CD1c-positive myeloid dendritic cell (primary cell): Measurements from ENCODE around the gene PSMD4.
"Not testable (repeated sequence)": the region's sequence is repeated elsewhere in the genome, so short reads cannot be mapped to it uniquely, and the experiment has no call there.

ENCODE experiments used
- DNase-seq: peaks from one replicate; pipeline ENCODE4 v3.0.0-alpha.2; 2016; ENCODE audit errors: extremely low spot score

Gene PSMD4

GRCh38 chr1:151273924-151274466 is 19.5 kb downstream of the PSMD4 start:
- no peak for DNase-seq

GRCh38 chr1:151275341-151275740 is 20.8 kb downstream of the PSMD4 start:
- not testable (repeated sequence) for DNase-seq

DNA sequence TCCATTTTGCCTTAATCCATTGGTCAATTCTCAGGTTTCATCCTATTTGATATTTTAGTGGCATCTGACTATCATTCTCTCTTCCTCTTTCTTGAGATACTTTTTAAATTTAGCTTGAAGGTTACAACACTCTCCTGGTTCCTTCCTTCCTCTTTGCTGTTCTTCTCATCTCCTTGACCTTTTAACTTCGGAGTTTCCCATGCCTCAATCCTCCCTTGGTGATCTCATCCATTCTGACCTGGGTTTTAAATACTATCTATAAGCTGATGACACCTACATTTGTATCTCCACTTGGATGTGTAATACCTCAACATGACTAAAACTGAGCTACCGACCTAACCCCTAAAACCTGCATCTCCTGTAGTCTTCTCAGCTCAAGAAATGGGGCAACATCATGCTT is 22.7 kb downstream of the PSMD4 start:
- DNase-seq: peak; percentile 86

GRCh38 chr1:151281225-151281968 is 26.9 kb downstream of the PSMD4 start:
- peak; percentile 99 for DNase-seq

DNA sequence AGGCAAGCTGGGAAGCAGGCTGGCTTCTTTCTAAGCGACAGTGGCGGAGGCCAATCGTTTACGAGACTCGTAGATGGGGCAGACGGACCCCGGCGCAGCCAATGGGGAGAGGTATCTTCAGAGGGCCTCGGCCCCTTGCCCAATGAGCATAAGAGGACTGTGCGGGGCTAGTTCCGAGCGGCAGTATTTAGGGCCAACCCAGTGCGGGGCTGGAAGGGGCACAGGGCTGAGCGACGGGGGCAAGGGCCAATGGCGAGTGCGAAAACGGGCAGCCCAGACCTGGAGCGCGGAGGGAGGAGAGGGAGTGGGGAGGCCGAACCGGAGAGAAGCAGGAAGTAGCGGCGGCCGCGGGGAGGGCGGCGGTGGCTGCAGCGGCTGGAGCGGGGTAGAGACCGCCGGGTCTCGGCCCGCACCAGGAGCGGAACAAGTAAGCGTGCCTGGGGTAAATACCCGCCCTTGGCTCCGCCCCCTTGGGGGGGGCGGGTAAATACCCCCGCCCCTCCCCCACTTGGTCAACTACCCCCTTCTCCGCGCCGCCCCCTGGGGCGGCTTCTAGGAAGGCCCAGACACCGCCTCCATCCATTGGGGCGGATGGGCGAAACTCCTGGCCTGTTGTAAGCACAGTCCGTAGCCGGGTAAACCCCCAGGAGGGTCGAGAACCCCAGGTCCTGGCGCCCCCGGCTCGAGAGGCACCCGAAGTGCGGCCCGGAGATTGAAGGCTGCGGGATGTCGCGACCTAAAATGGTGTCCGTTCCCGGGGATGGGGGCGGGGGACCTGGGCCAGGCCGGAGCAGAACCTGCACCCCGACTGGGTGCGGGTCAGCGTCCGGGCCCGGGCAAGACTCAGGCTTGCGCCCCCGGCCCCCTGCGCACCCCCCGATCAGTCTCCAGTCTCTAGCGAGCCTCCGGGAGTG is 27.7 kb downstream of the PSMD4 start, which contains the start of gene ZNF687:
ZNF687 (plus strand) TSS at position 331 of the 914 bp plus-strand sequence. CDS start 3,993 bp downstream, outside the sequence.
- peak; percentile 99 for DNase-seq

GRCh38 chr1:151282883-151283725 is 28.6 kb downstream of the PSMD4 start:
- peak; percentile 74 for DNase-seq

DNA sequence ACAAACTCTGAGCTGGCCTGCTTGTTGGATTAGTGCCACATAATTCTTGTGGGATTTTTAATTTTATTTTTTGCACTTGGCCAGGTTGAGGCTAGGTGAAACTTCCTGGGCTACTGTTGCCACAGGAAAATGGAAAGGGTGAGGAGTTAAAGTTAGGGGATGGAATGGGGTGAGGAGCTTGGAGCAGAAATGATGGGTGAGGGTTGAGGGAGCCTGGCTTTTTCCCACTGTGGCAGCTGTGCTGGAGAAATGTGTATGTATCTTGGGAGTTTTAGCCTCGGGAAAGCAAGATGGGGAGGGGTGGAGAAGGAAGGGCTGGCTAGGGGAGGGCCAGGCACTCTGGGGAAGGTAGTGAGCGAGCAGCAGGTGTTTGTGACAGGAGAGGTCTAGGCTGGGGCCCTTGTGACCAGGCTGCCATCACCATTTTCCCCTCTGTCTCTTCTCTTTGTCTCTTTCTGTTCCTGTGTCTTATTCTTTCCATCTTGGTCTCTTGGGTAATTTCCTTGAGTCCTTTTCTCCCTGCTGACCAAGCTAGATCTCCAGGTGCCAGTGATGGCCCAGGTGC is 29.6 kb downstream of the PSMD4 start:
- no peak for DNase-seq

GRCh38 chr1:151286619-151287340 is 32.2 kb downstream of the PSMD4 start:
- no peak for DNase-seq

- DNase-seq: no peak
These were observed 32.8 kb downstream of the PSMD4 start for GRCh38 chr1:151287341-151287699.

- DNase-seq: no peak
These were observed 33.4 kb downstream of the PSMD4 start for GRCh38 chr1:151287767-151288500.

- DNase-seq: no peak
These were observed 34.0 kb downstream of the PSMD4 start for GRCh38 chr1:151288502-151288901.

DNA sequence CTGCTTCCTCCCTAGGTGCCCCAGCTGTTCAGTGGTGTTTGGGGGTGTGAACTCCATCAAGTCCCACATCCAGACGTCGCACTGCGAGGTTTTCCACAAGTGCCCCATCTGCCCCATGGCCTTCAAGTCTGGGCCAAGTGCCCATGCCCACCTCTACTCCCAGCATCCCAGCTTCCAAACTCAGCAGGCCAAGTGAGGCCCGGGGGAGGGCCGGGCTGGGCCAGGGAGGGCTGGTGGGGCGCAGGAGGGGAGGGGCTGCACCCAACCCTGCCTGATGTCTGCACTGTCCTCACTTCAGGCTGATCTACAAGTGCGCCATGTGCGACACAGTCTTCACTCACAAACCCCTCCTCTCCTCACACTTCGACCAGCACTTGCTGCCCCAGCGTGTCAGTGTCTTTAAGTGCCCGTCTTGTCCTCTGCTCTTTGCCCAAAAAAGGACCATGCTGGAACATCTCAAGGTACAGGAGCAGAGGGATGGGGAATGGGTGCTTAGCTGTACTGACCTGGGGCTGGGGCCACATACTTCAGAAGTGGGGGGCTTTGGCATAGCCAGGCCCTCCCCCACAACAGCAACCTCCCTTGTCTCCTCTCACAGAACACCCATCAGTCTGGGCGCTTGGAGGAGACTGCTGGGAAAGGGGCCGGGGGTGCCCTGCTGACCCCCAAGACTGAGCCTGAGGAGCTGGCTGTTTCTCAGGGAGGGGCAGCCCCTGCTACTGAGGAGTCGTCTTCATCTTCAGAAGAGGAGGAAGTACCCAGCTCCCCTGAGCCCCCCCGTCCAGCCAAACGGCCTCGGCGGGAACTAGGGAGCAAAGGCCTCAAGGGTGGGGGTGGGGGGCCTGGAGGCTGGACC is 34.8 kb downstream of the PSMD4 start:
- DNase-seq: no peak

DNA sequence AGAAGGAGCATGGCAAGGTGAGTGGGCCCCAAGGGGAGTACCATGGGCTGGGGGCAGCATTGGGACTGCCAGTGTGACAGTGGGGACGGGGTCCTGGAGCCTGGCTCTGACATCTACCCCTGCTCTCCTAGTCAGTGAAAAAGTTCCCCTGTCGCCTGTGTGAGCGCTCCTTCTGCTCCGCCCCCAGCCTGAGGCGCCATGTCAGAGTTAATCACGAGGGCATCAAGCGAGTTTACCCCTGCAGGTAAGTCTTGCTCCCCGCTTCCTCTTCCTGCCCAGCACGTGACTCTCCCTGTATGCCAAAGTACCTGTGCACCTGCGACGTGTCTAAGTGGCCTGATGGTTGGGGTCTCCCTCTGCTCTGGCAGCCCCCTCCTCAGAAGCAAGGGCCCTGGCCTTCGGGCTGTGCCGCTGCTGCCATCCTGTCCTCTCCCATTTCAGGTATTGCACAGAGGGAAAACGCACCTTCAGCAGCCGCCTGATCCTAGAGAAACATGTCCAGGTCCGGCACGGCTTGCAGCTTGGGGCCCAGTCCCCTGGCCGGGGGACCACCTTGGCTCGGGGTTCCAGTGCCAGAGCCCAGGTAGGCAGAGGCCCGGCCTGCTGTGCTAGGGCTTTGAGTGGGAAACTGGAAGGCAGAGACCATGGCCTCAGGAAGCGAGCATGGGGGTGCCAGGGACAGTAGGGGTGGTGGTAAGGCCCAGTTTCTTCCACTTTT is 35.6 kb downstream of the PSMD4 start:
- DNase-seq: no peak

DNA sequence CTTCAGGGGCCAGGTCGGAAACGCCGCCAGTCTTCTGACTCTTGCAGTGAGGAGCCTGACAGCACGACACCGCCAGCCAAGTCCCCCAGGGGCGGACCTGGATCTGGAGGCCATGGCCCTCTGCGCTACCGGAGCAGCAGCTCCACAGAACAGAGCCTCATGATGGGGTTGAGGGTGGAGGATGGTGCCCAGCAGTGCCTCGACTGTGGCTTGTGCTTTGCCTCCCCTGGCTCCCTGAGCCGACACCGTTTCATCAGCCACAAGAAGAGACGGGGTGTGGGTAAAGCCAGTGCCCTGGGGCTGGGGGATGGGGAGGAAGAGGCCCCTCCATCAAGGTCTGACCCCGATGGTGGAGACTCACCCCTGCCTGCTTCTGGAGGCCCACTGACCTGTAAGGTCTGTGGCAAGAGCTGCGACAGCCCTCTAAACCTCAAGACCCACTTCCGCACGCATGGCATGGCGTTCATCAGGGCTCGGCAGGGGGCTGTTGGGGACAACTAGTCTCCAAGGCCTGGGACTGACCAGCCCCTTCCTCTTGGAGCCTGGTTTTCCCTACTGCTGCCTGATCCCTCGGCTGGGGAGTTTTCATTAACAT is 36.3 kb downstream of the PSMD4 start:
- no peak for DNase-seq

GRCh38 chr1:151292207-151293030 is 37.9 kb downstream of the PSMD4 start:
- no peak for DNase-seq

DNA sequence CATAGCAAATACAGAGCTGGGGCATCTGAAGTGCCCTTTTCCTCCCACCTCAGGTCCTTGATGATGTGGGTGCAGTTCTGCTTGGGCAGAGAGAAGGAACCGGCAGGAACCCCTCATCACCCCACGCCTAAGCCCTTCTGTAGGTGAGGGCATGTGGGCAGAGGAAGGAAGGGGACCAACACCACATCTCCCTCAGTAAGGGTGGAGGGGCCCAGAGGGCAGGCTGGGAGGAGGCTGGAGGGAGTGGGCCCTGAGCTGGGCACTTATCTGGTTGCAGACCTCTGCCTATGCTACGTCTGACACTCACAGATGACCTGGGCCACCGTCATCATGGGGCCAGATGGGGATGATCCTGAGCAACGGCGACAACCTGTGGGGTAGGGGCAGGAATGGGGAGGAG is 38.6 kb downstream of the PSMD4 start:
- DNase-seq: no peak
